ENCODE measurements around the gene TMBIM1.
A peak's percentile ranks its signal among the peaks of the same experiment; 100 is the strongest.

The TMBIM1 gene

GRCh38 chr2:218229851-218230250 is 62.5 kb downstream of the TMBIM1 start:
- Histone ChIP-seq H2BK15ac (ENCODE audit: low read depth, poor library complexity, severe bottlenecking) (no peak overlapping the region), H3K79me1 (replicated peaks; ENCODE audit: low read length, poor library complexity, severe bottlenecking) (peaks cover 4% of the 10 kb centered on the region), H3K9ac (ENCODE audit: low read length) (peak overlapping the region; percentile 56), H3K23ac (ENCODE audit: low read length in 2 of 2) (no peak overlapping the region), H3K18ac (ENCODE audit: low read depth in 1 of 2, low read length in 2 of 2) (peak overlapping the region in 1 of 2 experiments; percentile 9), H3K4ac (ENCODE audit: low read depth in 1 of 2, low read length in 2 of 2) (peak overlapping the region in 1 of 2 experiments; percentile 41), H3K27ac (ENCODE audit: low read length, poor library complexity, severe bottlenecking) (peak overlapping the region; percentile 58), H2AK5ac (ENCODE audit: low read length, severe bottlenecking) (no peak overlapping the region), H4K8ac (ENCODE audit: low read length) (no peak overlapping the region), H3K14ac (ENCODE audit: low read length in 2 of 2) (no peak overlapping the region), H4K91ac (ENCODE audit: low read length) (no peak overlapping the region), H3K4me2 (ENCODE audit: low read length, poor library complexity, severe bottlenecking) (no peak overlapping the region), H3K9me3 (ENCODE audit: control insufficient read depth, low read length) (no peaks in the 10 kb centered on the region), H3K4me1 (ENCODE audit: control insufficient read depth, insufficient read depth, low read depth, low read length) (peaks cover 8% of the 10 kb centered on the region), H3K27me3 (ENCODE audit: control insufficient read depth in 1 of 2, insufficient read depth in 1 of 2, low read length in 2 of 2) (no peaks in the 10 kb centered on the region), H2BK120ac (ENCODE audit: low read depth, low read length) (no peak overlapping the region), H2AFZ (ENCODE audit: low read depth, low read length) (no peak overlapping the region), H2BK5ac (ENCODE audit: low read depth, low read length, poor library complexity, severe bottlenecking) (peak overlapping the region; percentile 5), H2BK12ac (ENCODE audit: low read length in 2 of 2) (no peak overlapping the region), H3K36me3 (ENCODE audit: control insufficient read depth in 1 of 2, insufficient read depth in 2 of 2, low read depth in 1 of 2, low read length in 2 of 2) (peaks cover 37 to 90% of the 10 kb centered on the region in 2 experiments), H3K4me3 (ENCODE audit: insufficient read depth in 1 of 2, low read depth in 1 of 2, low read length in 2 of 2) (no peak overlapping the region)
- 77% methylated on average over 4 of the region's 4 CpGs for WGBS
- peak; percentile 46 for DNase-seq

- Histone ChIP-seq H3K4ac (ENCODE audit: low read depth in 1 of 2, low read length in 2 of 2) (no peak overlapping the region), H3K9ac (ENCODE audit: low read length) (peak overlapping the region; percentile 56), H3K9me3 (ENCODE audit: control insufficient read depth, low read length) (no peaks in the 10 kb centered on the region), H2BK5ac (ENCODE audit: low read depth, low read length, poor library complexity, severe bottlenecking) (no peak overlapping the region), H3K27me3 (ENCODE audit: control insufficient read depth in 1 of 2, insufficient read depth in 1 of 2, low read length in 2 of 2) (no peaks in the 10 kb centered on the region), H2BK120ac (ENCODE audit: low read depth, low read length) (no peak overlapping the region), H3K27ac (ENCODE audit: low read length, poor library complexity, severe bottlenecking) (peak overlapping the region; percentile 88), H3K14ac (ENCODE audit: low read length in 2 of 2) (no peak overlapping the region), H3K4me2 (ENCODE audit: low read length, poor library complexity, severe bottlenecking) (no peak overlapping the region), H2BK12ac (ENCODE audit: low read length in 2 of 2) (no peak overlapping the region), H4K8ac (ENCODE audit: low read length) (no peak overlapping the region), H2BK15ac (ENCODE audit: low read depth, poor library complexity, severe bottlenecking) (no peak overlapping the region), H3K23ac (ENCODE audit: low read length in 2 of 2) (no peak overlapping the region), H3K18ac (ENCODE audit: low read depth in 1 of 2, low read length in 2 of 2) (no peak overlapping the region), H3K79me1 (replicated peaks; ENCODE audit: low read length, poor library complexity, severe bottlenecking) (no peaks in the 10 kb centered on the region), H2AK5ac (ENCODE audit: low read length, severe bottlenecking) (no peak overlapping the region), H4K91ac (ENCODE audit: low read length) (no peak overlapping the region), H3K4me3 (ENCODE audit: insufficient read depth in 1 of 2, low read depth in 1 of 2, low read length in 2 of 2) (no peak overlapping the region), H2AFZ (ENCODE audit: low read depth, low read length) (no peak overlapping the region), H3K36me3 (ENCODE audit: control insufficient read depth in 1 of 2, insufficient read depth in 2 of 2, low read depth in 1 of 2, low read length in 2 of 2) (peaks cover 37 to 90% of the 10 kb centered on the region in 2 experiments), H3K4me1 (ENCODE audit: control insufficient read depth, insufficient read depth, low read depth, low read length) (peaks cover 8% of the 10 kb centered on the region)
- WGBS, result 5% methylated on average over 1 of the region's 3 CpGs
- DNase-seq, result peak; percentile 83
Measured at GRCh38 chr2:218229239-218229638, 63.1 kb downstream of the TMBIM1 start.

- no peak overlapping the region for H4K91ac ChIP-seq (ENCODE audit: low read length)
- no peaks in the 10 kb centered on the region for H3K79me1 ChIP-seq (replicated peaks; ENCODE audit: low read length, poor library complexity, severe bottlenecking)
- H3K36me3 ChIP-seq (ENCODE audit: control insufficient read depth in 1 of 2, insufficient read depth in 2 of 2, low read depth in 1 of 2, low read length in 2 of 2), result peaks cover 33 to 91% of the 10 kb centered on the region in 2 experiments
- H2BK5ac ChIP-seq (ENCODE audit: low read depth, low read length, poor library complexity, severe bottlenecking), result no peak overlapping the region
- DNase-seq, result peak; percentile 34
- H3K9me3 ChIP-seq (ENCODE audit: control insufficient read depth, low read length), result no peaks in the 10 kb centered on the region
- H3K4me2 ChIP-seq (ENCODE audit: low read length, poor library complexity, severe bottlenecking), result no peak overlapping the region
- peaks cover 8% of the 10 kb centered on the region for H3K4me1 ChIP-seq (ENCODE audit: control insufficient read depth, insufficient read depth, low read depth, low read length)
- H2AK5ac ChIP-seq (ENCODE audit: low read length, severe bottlenecking), result peak overlapping the region; percentile 39
- no peaks in the 10 kb centered on the region for H3K27me3 ChIP-seq (ENCODE audit: control insufficient read depth in 1 of 2, insufficient read depth in 1 of 2, low read length in 2 of 2)
- H2BK12ac ChIP-seq (ENCODE audit: low read length in 2 of 2), result no peak overlapping the region
- H3K9ac ChIP-seq (ENCODE audit: low read length), result peak overlapping the region; percentile 56
- H3K14ac ChIP-seq (ENCODE audit: low read length in 2 of 2), result no peak overlapping the region
- H3K4me3 ChIP-seq (ENCODE audit: insufficient read depth in 1 of 2, low read depth in 1 of 2, low read length in 2 of 2), result no peak overlapping the region
- H3K4ac ChIP-seq (ENCODE audit: low read depth in 1 of 2, low read length in 2 of 2), result no peak overlapping the region
- H3K23ac ChIP-seq (ENCODE audit: low read length in 2 of 2), result no peak overlapping the region
- H2AFZ ChIP-seq (ENCODE audit: low read depth, low read length), result no peak overlapping the region
- H4K8ac ChIP-seq (ENCODE audit: low read length), result no peak overlapping the region
- H3K18ac ChIP-seq (ENCODE audit: low read depth in 1 of 2, low read length in 2 of 2), result peak overlapping the region in 1 of 2 experiments; percentile 59
- peak overlapping the region; percentile 88 for H3K27ac ChIP-seq (ENCODE audit: low read length, poor library complexity, severe bottlenecking)
- H2BK15ac ChIP-seq (ENCODE audit: low read depth, poor library complexity, severe bottlenecking), result no peak overlapping the region
- no peak overlapping the region for H2BK120ac ChIP-seq (ENCODE audit: low read depth, low read length)
- 100% methylated on average over 4 of the region's 6 CpGs for WGBS
Measured at GRCh38 chr2:218228366-218229090, 63.8 kb downstream of the TMBIM1 start.

- WGBS, result 100% methylated on average over 2 of the region's 3 CpGs
Measured at GRCh38 chr2:218226903-218227302, 65.4 kb downstream of the TMBIM1 start.

More at GRCh38 chr2:218226903-218227302, 65.4 kb downstream of the TMBIM1 start:
- Histone ChIP-seq H2BK120ac (ENCODE audit: low read depth, low read length) (no peak overlapping the region), H3K23ac (ENCODE audit: low read length in 2 of 2) (no peak overlapping the region), H2AFZ (ENCODE audit: low read depth, low read length) (no peak overlapping the region), H3K4me1 (ENCODE audit: control insufficient read depth, insufficient read depth, low read depth, low read length) (peaks cover 8% of the 10 kb centered on the region), H3K9me3 (ENCODE audit: control insufficient read depth, low read length) (no peaks in the 10 kb centered on the region), H3K4me3 (ENCODE audit: insufficient read depth in 1 of 2, low read depth in 1 of 2, low read length in 2 of 2) (no peak overlapping the region), H3K79me1 (replicated peaks; ENCODE audit: low read length, poor library complexity, severe bottlenecking) (no peaks in the 10 kb centered on the region), H2BK15ac (ENCODE audit: low read depth, poor library complexity, severe bottlenecking) (no peak overlapping the region), H3K14ac (ENCODE audit: low read length in 2 of 2) (no peak overlapping the region), H3K36me3 (ENCODE audit: control insufficient read depth in 1 of 2, insufficient read depth in 2 of 2, low read depth in 1 of 2, low read length in 2 of 2) (peaks cover 22 to 89% of the 10 kb centered on the region in 2 experiments), H2BK5ac (ENCODE audit: low read depth, low read length, poor library complexity, severe bottlenecking) (no peak overlapping the region), H4K8ac (ENCODE audit: low read length) (no peak overlapping the region), H3K27ac (ENCODE audit: low read length, poor library complexity, severe bottlenecking) (no peak overlapping the region), H2AK5ac (ENCODE audit: low read length, severe bottlenecking) (no peak overlapping the region), H3K4me2 (ENCODE audit: low read length, poor library complexity, severe bottlenecking) (no peak overlapping the region), H3K4ac (ENCODE audit: low read depth in 1 of 2, low read length in 2 of 2) (no peak overlapping the region), H3K9ac (ENCODE audit: low read length) (peak overlapping the region; percentile 19), H2BK12ac (ENCODE audit: low read length in 2 of 2) (no peak overlapping the region), H3K27me3 (ENCODE audit: control insufficient read depth in 1 of 2, insufficient read depth in 1 of 2, low read length in 2 of 2) (no peaks in the 10 kb centered on the region), H3K18ac (ENCODE audit: low read depth in 1 of 2, low read length in 2 of 2) (no peak overlapping the region), H4K91ac (ENCODE audit: low read length) (no peak overlapping the region)
- no peak for DNase-seq

All from mesenchymal stem cell (in vitro differentiated cells and primary cell).